WTC11 (cell line): ENCODE measurements around the gene MX1. TPM values are rescaled to one million over a fixed set of nuclear protein-coding genes. Genes with fewer than 3 reads are reported as not detected.

ENCODE experiments used
- ATAC-seq: fragments of 200-7000 bp; cut with Tn5 transposase; 2 replicates; pipeline ENCODE4 v1.10.0; 2021; ENCODE audit warnings: mild to moderate bottlenecking, moderate library complexity
- CTCF ChIA-PET: fragments of 300-600 bp; sonication (Branson Sonifier 250); formaldehyde crosslinking; loops from one replicate; lab custom pipeline; 2021; ENCODE audit warnings: antibody characterized with exemption; lab: Charles Lee
- POLR2A ChIA-PET: fragments of 350-600 bp; sonication (Branson Sonifier 250); formaldehyde crosslinking; loops from one replicate; lab custom pipeline; 2021; ENCODE audit warnings: antibody characterized with exemption; lab: Charles Lee
- DNase-seq: peaks from one replicate; pipeline ENCODE4 v3.0.0; 2021; ENCODE audit warnings: low spot score
- H3K27ac Mint-ChIP-seq: 2 replicates; pipeline ENCODE4 v1.8.0; 2021; ENCODE audit warnings: mixed read lengths
- H3K27me3 Mint-ChIP-seq: 2 replicates; pipeline ENCODE4 v1.8.0; 2021; ENCODE audit warnings: low read depth, mild to moderate bottlenecking, moderate library complexity, mixed read lengths
- H3K36me3 Mint-ChIP-seq: 2 replicates; pipeline ENCODE4 v1.8.0; 2021; ENCODE audit warnings: mixed read lengths
- H3K4me1 Mint-ChIP-seq: 2 replicates; pipeline ENCODE4 v1.8.0; 2022; ENCODE audit warnings: mixed read lengths
- H3K4me3 Mint-ChIP-seq: 2 replicates; pipeline ENCODE4 v1.8.0; 2021; ENCODE audit warnings: mild to moderate bottlenecking, moderate library complexity, mixed read lengths
- H3K9me3 Mint-ChIP-seq: 2 replicates; pipeline ENCODE4 v1.8.0; 2021; ENCODE audit warnings: mixed read lengths
- ETV6 ChIP-seq: sonication (generic); formaldehyde crosslinking; IDR thresholded peaks from 2 replicates; pipeline ENCODE4 v1.8.1; 2022; ENCODE audit warnings: mild to moderate bottlenecking, missing genetic modification reagents
- FOXK1 ChIP-seq: sonication (generic); formaldehyde crosslinking; IDR thresholded peaks from 2 replicates; pipeline ENCODE4 v1.8.0; 2022; ENCODE audit warnings: mild to moderate bottlenecking, moderate library complexity, missing genetic modification reagents
- ZNF121 ChIP-seq: sonication (generic); formaldehyde crosslinking; IDR thresholded peaks from 2 replicates; pipeline ENCODE4 v1.8.0; 2023; ENCODE audit warnings: missing genetic modification reagents
- total RNA-seq: library from RNA; stranded (reverse); gene quantifications from 3 replicates; pipeline ENCODE4 v1.2.3, GENCODE V29; 2021
- TF ChIP-seq, protein P1 (sequence below): sonication (generic); formaldehyde crosslinking; IDR thresholded peaks from 2 replicates; pipeline ENCODE4 v1.8.0; 2022; ENCODE audit warnings: mild to moderate bottlenecking, missing genetic modification reagents

Gene MX1
- total RNA-seq, 1 experiment from 2014 or later, result 3.6 TPM

DNA sequence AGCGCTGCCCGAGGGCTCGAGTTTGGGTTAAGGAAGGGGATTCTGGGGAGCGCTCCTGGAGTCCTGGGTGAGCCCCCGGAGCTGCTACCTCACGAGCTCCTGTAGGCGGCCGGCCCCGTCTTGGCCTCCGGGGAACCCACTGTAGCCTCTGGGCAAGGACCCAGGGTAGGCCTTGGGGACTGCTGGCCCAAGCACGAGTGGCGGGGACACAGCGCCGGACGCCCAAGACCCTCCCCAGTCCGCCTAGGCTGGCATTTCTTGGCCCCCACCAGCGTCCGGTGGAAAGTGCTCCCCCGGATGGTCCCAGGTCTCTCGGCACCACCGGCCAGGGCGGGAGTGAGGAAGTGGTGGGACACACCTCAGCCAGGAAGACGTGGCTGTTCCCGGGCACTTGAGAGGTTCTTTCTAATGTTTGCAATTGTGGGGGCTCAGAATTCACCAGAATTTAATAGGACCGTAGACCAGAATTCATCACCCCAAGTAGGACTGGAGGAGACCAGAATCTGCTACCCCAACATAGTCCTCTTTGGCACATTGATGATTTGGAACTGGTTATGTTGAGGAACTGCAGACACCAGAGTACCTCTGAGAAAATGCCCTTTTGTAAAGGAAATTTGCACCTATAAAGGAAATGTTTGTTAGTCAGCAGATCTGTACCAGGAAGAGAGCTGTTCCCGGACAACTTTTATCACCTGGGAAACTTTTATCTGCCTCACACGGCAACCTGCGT, 82.5 kb downstream of the MX1 start:
- CTCF ChIA-PET, result interaction anchor here (0.8 to 1.1 kb wide), 4 partner anchors 53 to 308 kb away, joined by 3 to 6 read pairs (median 4); no protein-coding TSS in a partner anchor
- no peaks in the 10 kb centered on the region for H3K36me3 Mint-ChIP-seq
- H3K9me3 Mint-ChIP-seq, result no peaks in the 10 kb centered on the region
- peak overlapping the region; percentile 70 for H3K4me3 Mint-ChIP-seq
- H3K27me3 Mint-ChIP-seq, result peaks cover 35% of the 10 kb centered on the region
- H3K27ac Mint-ChIP-seq, result no peak overlapping the region
- TF ChIP-seq, protein P1, sequence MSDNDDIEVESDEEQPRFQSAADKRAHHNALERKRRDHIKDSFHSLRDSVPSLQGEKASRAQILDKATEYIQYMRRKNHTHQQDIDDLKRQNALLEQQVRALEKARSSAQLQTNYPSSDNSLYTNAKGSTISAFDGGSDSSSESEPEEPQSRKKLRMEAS (CRISPR knock-in tag), result 0 out of 2 replicates have a peak, but pooled peaks have one; percentile 37
- 0 out of 2 replicates have a peak, but pooled peaks have one; percentile 6 for TF ChIP-seq FOXK1 (CRISPR knock-in tag)
- 0 out of 2 replicates have a peak, but pooled peaks have one; percentile 43 for TF ChIP-seq ZNF121
- TF ChIP-seq ETV6 (CRISPR knock-in tag), result no peak
- peaks cover 23% of the 10 kb centered on the region for H3K4me1 Mint-ChIP-seq
- POLR2A ChIA-PET, result no interaction called here
- ATAC-seq (peak; percentile 27), DNase-seq (no peak)

Other genes starting within 250 kb of the MX1 start
- gene FAM3B, start 109.4 kb upstream of the MX1 start, total RNA-seq, result 1.4 to 3.6 TPM (median 3.0 TPM) in 3 replicates
- 2.6 to 4.0 TPM (median 2.7 TPM) in 3 replicates for gene MX2, start 64.2 kb upstream of the MX1 start, total RNA-seq
- gene TMPRSS2, start 81.9 kb downstream of the MX1 start, total RNA-seq, result 8.5 to 10.4 TPM (median 8.9 TPM) in 3 replicates